Activated naive CD8-positive, alpha-beta T cell treated with anti-CD3 and anti-CD28 coated beads for 36 hours (primary cell): Measurements from ENCODE around the gene RPS15. TPM values are rescaled to one million over a fixed set of nuclear protein-coding genes. Genes with fewer than 3 reads are reported as not detected.

Experiments used
- DNase-seq: peaks from one replicate; pipeline ENCODE4 v3.0.0; 2021
- H3K27ac Mint-ChIP-seq: one replicate; pipeline ENCODE4 v1.8.0; 2022; ENCODE audit warnings: mild to moderate bottlenecking, moderate library complexity, mixed read lengths
- H3K27me3 Mint-ChIP-seq: one replicate; pipeline ENCODE4 v1.8.0; 2022; ENCODE audit warnings: mild to moderate bottlenecking, mixed read lengths
- H3K36me3 Mint-ChIP-seq: one replicate; pipeline ENCODE4 v1.8.0; 2021; ENCODE audit warnings: mild to moderate bottlenecking, mixed read lengths
- H3K4me1 Mint-ChIP-seq: one replicate; pipeline ENCODE4 v1.8.0; 2021; ENCODE audit warnings: mixed read lengths
- H3K4me3 Mint-ChIP-seq: one replicate; pipeline ENCODE4 v1.8.0; 2022; ENCODE audit warnings: mild to moderate bottlenecking, moderate library complexity, mixed read lengths
- H3K9me3 Mint-ChIP-seq: one replicate; pipeline ENCODE4 v1.8.0; 2022; ENCODE audit warnings: mixed read lengths
- total RNA-seq, 2 experiments: library from RNA; stranded (reverse); gene quantifications; one replicate each; pipeline ENCODE4 v1.2.3, GENCODE V29; 2021

RPS15 gene
- total RNA-seq, 2 experiments from 2014 or later, result 1,472 to 1,524 TPM

GRCh38 chr19:1422943-1423342 is 15.3 kb upstream of the RPS15 start:
- Mint-ChIP-seq H3K27ac (no peak overlapping the region), H3K36me3 (peaks cover 24% of the 10 kb centered on the region), H3K9me3 (no peaks in the 10 kb centered on the region), H3K4me3 (no peak overlapping the region), H3K27me3 (no peaks in the 10 kb centered on the region), H3K4me1 (peaks cover 2% of the 10 kb centered on the region)
- DNase-seq, result no peak

DNA sequence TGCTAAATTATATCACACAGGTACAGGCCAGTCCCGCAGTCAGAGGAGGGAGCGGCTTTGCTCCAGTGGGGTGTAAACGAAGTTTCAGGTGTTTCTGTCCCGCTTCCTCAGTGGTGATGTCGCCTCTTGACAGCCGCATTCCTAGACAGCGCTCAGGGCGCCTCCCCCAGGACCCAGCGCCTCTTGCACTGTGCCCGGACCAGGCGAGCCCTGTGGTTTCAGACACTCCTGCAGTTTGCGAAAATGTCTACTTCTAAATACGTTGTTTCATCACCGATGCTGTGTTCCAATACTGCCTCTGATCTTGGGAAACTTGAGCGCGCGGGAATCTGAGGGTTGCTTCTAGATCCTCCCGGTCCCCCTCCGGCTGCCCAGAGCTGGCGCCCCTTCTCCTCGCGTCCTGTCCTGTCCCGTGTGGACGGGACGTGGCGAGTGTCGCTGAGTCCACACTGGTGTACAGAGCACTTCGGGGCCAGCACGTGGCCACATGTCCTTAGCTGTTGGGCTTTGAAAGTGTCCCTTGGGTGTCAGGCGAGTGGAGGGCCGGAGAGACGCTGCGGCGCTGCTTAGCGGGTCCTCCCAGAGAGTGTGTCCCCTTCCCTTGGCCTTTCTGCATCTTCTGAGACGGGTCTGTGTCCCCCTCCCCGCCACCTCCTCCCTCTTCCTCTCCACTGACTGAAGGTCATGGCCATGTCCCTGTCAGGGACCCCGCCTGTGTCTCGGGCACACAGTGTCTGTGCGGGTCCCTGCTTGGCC is 14.6 kb upstream of the RPS15 start:
- Mint-ChIP-seq H3K36me3 (peaks cover 24% of the 10 kb centered on the region), H3K27me3 (no peaks in the 10 kb centered on the region), H3K4me1 (peaks cover 2% of the 10 kb centered on the region), H3K27ac (no peak overlapping the region), H3K9me3 (no peaks in the 10 kb centered on the region), H3K4me3 (no peak overlapping the region)
- no peak for DNase-seq

DNA sequence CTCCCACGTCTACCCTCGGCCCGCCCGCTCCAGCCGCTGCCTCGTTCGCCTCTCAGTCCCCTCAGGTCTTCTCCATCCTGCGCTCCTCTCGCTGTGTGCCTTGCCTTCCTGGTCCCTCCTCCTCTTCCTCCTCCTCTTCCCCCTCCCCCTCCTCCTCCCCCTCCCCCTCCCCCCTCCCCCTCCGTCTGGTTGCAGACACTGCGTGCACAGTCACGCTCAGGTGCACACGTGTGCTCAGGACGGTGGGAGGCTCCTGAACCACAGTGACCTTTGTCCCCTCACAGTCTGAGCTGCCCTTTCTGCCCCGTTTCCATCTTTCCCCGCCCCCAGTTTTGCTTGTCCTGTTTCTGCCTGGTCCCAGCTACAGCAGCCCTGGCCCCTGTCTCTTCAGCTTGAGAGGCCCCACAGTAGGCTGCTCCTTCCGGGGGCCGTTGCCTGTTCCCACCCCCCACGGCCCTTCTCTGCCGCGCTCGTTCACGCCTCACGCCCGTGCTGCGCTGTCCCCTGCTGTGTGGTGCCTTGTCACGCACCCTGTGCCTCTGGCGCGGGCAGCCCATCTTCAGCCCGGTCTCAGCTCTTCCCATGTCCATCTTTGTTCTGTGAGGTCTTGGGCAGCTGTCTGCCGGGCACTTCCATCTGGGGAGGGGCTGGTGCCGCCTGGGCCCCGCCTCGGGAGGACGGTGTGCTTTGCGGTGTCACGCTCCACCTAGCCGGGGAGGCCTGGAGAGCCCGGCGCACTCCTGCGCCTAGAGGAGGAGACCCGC is 13.8 kb upstream of the RPS15 start:
- Mint-ChIP-seq H3K27me3 (no peaks in the 10 kb centered on the region), H3K27ac (no peak overlapping the region), H3K9me3 (no peaks in the 10 kb centered on the region), H3K36me3 (peaks cover 22% of the 10 kb centered on the region), H3K4me3 (no peak overlapping the region), H3K4me1 (peaks cover 2% of the 10 kb centered on the region)
- DNase-seq, result no peak

DNA sequence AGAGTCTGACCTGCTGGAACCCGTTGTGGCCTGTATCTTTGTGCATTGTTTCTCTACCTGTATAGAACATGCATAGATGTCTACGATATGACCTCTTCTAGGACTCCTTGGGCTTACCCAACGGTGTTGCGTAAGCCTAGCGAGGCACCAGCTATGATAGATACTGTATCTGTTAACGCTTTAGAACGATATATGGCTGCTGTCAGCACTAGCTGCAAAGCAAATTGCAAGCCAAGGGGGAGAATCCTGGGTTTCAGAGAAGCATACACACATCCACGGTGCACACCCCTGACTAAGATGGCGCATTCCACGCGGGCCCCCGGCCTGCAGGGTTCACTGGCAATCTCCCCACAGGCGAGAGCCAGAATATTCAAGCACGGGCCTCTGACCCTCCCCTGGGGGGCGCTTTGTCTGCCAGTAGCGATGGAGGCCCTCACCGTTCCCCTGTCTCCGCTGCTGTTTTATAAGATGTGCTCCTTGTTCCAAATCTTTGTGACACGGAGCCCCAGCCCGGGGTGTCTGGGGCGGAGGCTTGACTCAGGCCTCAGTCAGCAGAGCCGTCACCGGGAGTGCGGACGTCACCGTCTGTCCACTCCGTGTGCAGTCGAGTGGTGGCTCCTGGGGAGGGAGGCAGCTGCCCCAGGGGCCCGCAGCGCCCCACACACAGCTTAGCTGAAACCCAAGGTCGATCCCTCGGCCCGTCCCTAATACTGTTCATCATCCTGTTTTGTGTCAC is 12.9 kb upstream of the RPS15 start:
- H3K4me1 Mint-ChIP-seq, result peaks cover 2% of the 10 kb centered on the region
- H3K36me3 Mint-ChIP-seq, result peaks cover 18% of the 10 kb centered on the region
- no peaks in the 10 kb centered on the region for H3K27me3 Mint-ChIP-seq
- no peak overlapping the region for H3K27ac Mint-ChIP-seq
- DNase-seq, result no peak
- H3K9me3 Mint-ChIP-seq, result no peaks in the 10 kb centered on the region
- no peak overlapping the region for H3K4me3 Mint-ChIP-seq

DNA sequence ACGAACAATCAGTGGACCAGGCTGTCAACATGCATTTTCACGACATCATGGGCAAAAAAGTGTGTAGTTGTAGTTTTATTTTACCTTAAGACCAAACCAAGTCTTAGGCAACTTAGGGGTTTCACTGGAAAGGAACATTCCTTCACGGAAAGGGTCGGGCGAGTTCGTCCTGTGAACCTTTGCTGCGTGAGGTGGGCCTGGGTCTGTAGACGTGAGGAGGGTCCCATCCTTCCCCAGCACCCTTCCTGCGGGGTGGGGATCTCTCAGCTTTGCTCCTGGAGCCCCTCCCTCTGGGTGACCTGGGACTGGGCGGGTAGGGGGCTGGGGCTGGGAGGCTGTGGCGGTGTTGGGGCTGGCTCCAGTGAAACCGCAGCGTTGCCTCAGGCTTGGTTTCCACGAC is 12.3 kb upstream of the RPS15 start:
- no peak for DNase-seq
- Mint-ChIP-seq H3K27me3 (no peaks in the 10 kb centered on the region), H3K9me3 (no peaks in the 10 kb centered on the region), H3K4me1 (peaks cover 2% of the 10 kb centered on the region), H3K36me3 (peaks cover 17% of the 10 kb centered on the region), H3K4me3 (no peak overlapping the region), H3K27ac (no peak overlapping the region)

DNA sequence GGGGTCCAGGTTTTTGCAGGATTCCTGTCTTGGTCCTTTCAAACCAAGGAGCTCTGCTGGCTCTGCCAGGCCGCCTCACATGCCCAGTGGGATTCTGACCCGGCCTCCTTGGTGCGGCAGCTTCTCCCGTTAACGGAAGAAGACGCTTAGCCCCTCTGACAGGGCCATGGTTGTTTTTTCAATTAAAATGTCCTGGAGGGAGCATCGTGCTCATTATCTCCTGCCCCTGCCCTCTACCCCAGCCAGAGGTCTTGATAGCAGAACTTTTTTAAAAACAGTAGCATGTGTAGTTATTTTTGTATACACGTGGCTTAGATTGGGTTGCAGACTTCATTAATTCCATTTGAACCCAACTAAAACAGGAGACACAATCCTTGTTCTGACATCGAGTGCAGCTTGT is 11.5 kb upstream of the RPS15 start:
- Mint-ChIP-seq H3K9me3 (no peaks in the 10 kb centered on the region), H3K4me1 (peaks cover 2% of the 10 kb centered on the region), H3K36me3 (peaks cover 17% of the 10 kb centered on the region), H3K27me3 (no peaks in the 10 kb centered on the region), H3K4me3 (no peak overlapping the region), H3K27ac (no peak overlapping the region)
- DNase-seq, result no peak

GRCh38 chr19:1427221-1427920 is 10.8 kb upstream of the RPS15 start:
- H3K4me1 Mint-ChIP-seq, result peaks cover 2% of the 10 kb centered on the region
- H3K27ac Mint-ChIP-seq, result no peak overlapping the region
- no peaks in the 10 kb centered on the region for H3K27me3 Mint-ChIP-seq
- peaks cover 17% of the 10 kb centered on the region for H3K36me3 Mint-ChIP-seq
- H3K4me3 Mint-ChIP-seq, result no peak overlapping the region
- no peak for DNase-seq
- no peaks in the 10 kb centered on the region for H3K9me3 Mint-ChIP-seq

DNA sequence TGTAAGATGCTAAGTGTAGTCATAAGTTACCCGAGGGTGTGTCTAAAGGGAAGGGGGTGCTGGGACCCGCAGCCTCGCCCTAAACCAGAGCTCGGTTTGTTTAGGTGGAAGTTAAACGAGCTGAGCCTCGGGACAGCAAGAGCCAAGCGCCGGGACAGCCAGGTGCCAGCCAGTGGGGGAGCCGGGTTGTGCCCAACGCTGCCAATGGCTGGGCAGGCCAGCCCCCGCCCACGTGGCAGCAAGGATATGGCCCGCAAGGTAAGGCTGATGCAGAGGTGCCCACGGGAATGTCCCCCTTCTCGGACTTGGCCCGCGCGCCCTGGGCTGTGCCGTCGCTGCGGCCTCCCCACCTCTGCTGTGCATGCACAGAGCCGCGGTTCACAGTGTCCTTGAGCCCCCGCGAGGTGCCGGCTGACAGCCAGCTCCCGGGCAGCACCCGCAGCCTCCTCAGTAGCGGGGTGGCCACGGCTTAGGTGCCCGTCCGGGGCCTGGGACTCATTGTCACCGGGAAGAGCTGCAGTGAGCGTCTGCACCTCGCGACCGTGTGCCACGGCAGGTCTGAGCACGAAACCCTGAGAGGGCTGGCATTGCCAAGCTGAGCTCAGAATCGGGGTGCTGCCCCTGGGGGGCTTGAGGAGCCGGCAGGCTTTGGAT is 9.3 kb upstream of the RPS15 start:
- Mint-ChIP-seq H3K27ac (no peak overlapping the region), H3K36me3 (peaks cover 9% of the 10 kb centered on the region), H3K27me3 (no peaks in the 10 kb centered on the region), H3K4me1 (peaks cover 2% of the 10 kb centered on the region), H3K9me3 (no peaks in the 10 kb centered on the region), H3K4me3 (no peak overlapping the region)
- DNase-seq, result no peak

DNA sequence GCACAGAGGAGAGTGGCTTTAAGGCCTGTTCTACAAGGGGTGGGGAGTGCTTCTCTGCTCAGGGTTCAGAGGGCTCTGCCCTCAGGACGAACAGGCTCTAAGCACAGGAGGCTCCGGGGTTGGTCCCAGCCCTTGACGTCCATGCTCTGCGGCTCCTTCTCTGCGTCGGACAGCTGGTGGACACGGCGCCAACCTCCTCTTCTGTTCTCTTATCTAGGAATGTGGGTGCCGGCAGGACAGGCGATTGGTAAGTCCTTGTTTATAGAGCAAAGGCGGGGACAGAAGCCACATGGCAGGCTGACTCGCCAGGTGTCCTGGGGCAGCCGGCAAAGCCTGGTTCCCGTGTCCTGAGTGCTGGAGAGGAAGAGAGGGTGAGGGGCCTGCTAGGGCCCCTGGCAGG is 8.4 kb upstream of the RPS15 start:
- no peak overlapping the region for H3K27ac Mint-ChIP-seq
- DNase-seq, result no peak
- H3K36me3 Mint-ChIP-seq, result peaks cover 6% of the 10 kb centered on the region
- no peak overlapping the region for H3K4me3 Mint-ChIP-seq
- no peaks in the 10 kb centered on the region for H3K4me1 Mint-ChIP-seq
- no peaks in the 10 kb centered on the region for H3K27me3 Mint-ChIP-seq
- H3K9me3 Mint-ChIP-seq, result no peaks in the 10 kb centered on the region

GRCh38 chr19:1430246-1430645 is 8.0 kb upstream of the RPS15 start:
- Mint-ChIP-seq H3K27me3 (no peaks in the 10 kb centered on the region), H3K36me3 (peaks cover 4% of the 10 kb centered on the region), H3K9me3 (no peaks in the 10 kb centered on the region)

GRCh38 chr19:1431759-1432506 is 6.3 kb upstream of the RPS15 start:
- H3K36me3 Mint-ChIP-seq, result peaks cover 4% of the 10 kb centered on the region
- no peak overlapping the region for H3K27ac Mint-ChIP-seq
- H3K4me3 Mint-ChIP-seq, result no peak overlapping the region
- no peaks in the 10 kb centered on the region for H3K27me3 Mint-ChIP-seq
- DNase-seq, result no peak
- H3K4me1 Mint-ChIP-seq, result no peaks in the 10 kb centered on the region
- H3K9me3 Mint-ChIP-seq, result no peaks in the 10 kb centered on the region

More at GRCh38 chr19:1430246-1430645, 8.0 kb upstream of the RPS15 start:
- Mint-ChIP-seq H3K27ac (no peak overlapping the region), H3K4me3 (no peak overlapping the region), H3K4me1 (no peaks in the 10 kb centered on the region)
- DNase-seq, result no peak

DNA sequence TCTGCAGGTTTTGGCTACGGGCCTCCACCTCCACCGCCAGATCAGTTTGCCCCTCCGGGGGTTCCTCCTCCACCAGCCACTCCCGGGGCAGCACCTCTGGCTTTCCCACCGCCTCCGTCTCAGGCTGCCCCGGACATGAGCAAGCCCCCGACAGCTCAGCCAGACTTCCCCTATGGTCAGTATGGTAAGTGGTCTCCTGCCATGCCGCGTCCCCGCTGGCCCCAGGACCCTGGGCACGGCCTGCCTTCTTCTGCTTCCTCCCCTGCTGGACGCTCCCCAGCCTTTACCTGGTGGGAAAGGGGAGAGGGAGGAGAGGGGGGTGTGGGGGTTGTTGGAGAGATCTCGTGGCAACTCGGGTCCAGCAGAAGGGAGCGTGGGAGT is 5.7 kb upstream of the RPS15 start:
- H3K27ac Mint-ChIP-seq, result no peak overlapping the region
- H3K4me3 Mint-ChIP-seq, result no peak overlapping the region
- peaks cover 4% of the 10 kb centered on the region for H3K36me3 Mint-ChIP-seq
- no peaks in the 10 kb centered on the region for H3K27me3 Mint-ChIP-seq
- peaks cover under 1% of the 10 kb centered on the region for H3K4me1 Mint-ChIP-seq
- no peaks in the 10 kb centered on the region for H3K9me3 Mint-ChIP-seq
- no peak for DNase-seq

- H3K36me3 Mint-ChIP-seq, result peaks cover 7% of the 10 kb centered on the region
- no peak overlapping the region for H3K4me3 Mint-ChIP-seq
- no peaks in the 10 kb centered on the region for H3K9me3 Mint-ChIP-seq
- H3K4me1 Mint-ChIP-seq, result peaks cover 7% of the 10 kb centered on the region
- H3K27me3 Mint-ChIP-seq, result no peaks in the 10 kb centered on the region
- no peak overlapping the region for H3K27ac Mint-ChIP-seq
- no peak for DNase-seq
Measured at GRCh38 chr19:1433119-1434039, 4.8 kb upstream of the RPS15 start.
